Measurements from ENCODE around the gene GPS2. TPM values are rescaled to one million over a fixed set of nuclear protein-coding genes. Genes with fewer than 3 reads are reported as not detected.
A peak's percentile ranks its signal among the peaks of the same experiment; 100 is the strongest.

Gene GPS2
- total RNA-seq, 1 donor from 2014 or later: 56.8 TPM

DNA sequence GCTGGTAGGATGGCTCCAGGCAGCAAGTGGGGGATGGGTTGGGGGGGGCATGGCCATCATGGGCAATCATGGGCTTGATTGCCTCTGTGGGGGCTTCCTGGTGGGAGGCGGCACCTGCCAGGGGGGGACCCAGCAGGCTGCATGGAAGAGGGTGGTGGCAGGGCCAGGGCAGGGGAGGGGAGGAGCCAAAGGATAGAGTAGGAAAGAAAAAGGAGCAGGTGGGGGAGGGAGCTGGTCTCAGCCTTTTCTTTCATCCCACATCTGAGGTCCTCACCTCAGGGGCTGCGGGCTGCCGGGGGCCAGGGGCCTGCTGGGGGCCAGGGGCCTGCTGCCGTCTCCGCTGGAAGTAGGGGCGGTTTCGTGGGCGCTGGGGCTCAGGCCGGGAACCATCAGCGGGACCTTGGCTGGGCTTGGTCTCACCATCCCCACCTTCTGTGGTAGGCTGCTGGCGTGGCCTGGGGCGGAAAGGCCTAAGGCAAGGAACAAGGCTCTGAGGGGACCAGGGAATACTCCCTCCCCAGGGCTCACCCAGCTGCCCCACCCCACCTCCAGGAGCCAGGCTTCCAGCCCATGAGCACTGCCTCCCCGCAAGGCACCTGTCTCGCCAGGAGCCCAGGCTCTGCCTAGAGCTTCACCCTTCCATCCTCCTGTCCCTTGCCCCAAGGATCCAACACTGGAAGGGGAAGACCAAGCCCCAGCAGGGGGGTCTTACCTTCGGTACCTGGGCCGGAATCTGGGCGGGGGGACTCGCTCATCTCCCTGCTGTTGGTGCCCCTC, 25.7 kb downstream of the GPS2 start:
- H3K27ac Mint-ChIP-seq (ENCODE audit: unreplicated experiment): no peak overlapping the region
- H3K4me3 Mint-ChIP-seq (ENCODE audit: unreplicated experiment): no peak overlapping the region
- H3K27me3 Mint-ChIP-seq (ENCODE audit: unreplicated experiment): peaks cover 11% of the 10 kb centered on the region
- TF ChIP-seq CTCF (IDR thresholded peaks at IDR 0.05; ENCODE audit: unreplicated experiment): no peak
- H3K9me3 Mint-ChIP-seq (ENCODE audit: unreplicated experiment): no peaks in the 10 kb centered on the region
- no peaks in the 10 kb centered on the region for H3K36me3 Mint-ChIP-seq (ENCODE audit: low read depth, unreplicated experiment)
- DNase-seq (ENCODE audit: low spot score): no peak
- peaks cover 8% of the 10 kb centered on the region for H3K4me1 Mint-ChIP-seq (ENCODE audit: unreplicated experiment)

DNA sequence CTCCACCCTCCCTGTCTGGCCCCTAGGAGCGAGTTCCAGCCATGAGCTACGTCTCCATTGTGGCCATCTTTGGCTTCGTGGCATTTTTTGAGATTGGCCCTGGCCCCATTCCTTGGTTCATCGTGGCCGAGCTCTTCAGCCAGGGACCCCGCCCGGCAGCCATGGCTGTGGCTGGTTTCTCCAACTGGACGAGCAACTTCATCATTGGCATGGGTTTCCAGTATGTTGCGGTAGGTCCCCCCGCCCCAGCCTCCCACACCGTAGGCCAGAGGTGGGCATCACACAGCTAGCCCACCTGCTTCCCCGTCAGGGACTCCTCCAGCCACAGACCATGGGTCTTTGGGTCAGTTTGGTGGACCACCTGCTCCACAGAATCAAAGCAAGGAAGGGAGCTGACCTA, 29.5 kb downstream of the GPS2 start:
- no peak overlapping the region for H3K4me3 Mint-ChIP-seq (ENCODE audit: unreplicated experiment)
- DNase-seq (ENCODE audit: low spot score): no peak
- no peak for TF ChIP-seq CTCF (IDR thresholded peaks at IDR 0.05; ENCODE audit: unreplicated experiment)
- no peak overlapping the region for H3K27ac Mint-ChIP-seq (ENCODE audit: unreplicated experiment)
- H3K9me3 Mint-ChIP-seq (ENCODE audit: unreplicated experiment): no peaks in the 10 kb centered on the region
- no peaks in the 10 kb centered on the region for H3K36me3 Mint-ChIP-seq (ENCODE audit: low read depth, unreplicated experiment)
- peaks cover 5% of the 10 kb centered on the region for H3K4me1 Mint-ChIP-seq (ENCODE audit: unreplicated experiment)
- peaks cover 9% of the 10 kb centered on the region for H3K27me3 Mint-ChIP-seq (ENCODE audit: unreplicated experiment)

DNA sequence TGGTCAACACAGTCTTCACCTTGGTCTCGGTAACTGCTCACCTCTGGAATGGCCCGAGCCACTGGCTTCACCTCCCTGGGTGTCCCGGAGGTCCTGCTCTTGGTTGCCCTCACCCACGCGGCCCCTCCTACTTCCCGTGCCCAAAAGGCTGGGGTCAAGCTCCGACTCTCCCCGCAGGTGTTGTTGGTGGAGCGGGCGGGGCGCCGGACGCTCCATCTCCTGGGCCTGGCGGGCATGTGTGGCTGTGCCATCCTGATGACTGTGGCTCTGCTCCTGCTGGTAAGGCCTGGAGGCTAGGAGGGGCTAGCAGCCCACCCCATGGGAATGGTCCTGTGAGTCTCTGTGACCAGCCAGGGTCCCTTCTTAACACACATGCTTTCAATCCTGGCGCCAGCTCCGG, 30.2 kb downstream of the GPS2 start:
- H3K27me3 Mint-ChIP-seq (ENCODE audit: unreplicated experiment): peaks cover 14% of the 10 kb centered on the region
- H3K36me3 Mint-ChIP-seq (ENCODE audit: low read depth, unreplicated experiment): no peaks in the 10 kb centered on the region
- no peak for TF ChIP-seq CTCF (IDR thresholded peaks at IDR 0.05; ENCODE audit: unreplicated experiment)
- no peak overlapping the region for H3K4me3 Mint-ChIP-seq (ENCODE audit: unreplicated experiment)
- no peak overlapping the region for H3K27ac Mint-ChIP-seq (ENCODE audit: unreplicated experiment)
- H3K9me3 Mint-ChIP-seq (ENCODE audit: unreplicated experiment): no peaks in the 10 kb centered on the region
- no peak for DNase-seq (ENCODE audit: low spot score)
- peaks cover 11% of the 10 kb centered on the region for H3K4me1 Mint-ChIP-seq (ENCODE audit: unreplicated experiment)

DNA sequence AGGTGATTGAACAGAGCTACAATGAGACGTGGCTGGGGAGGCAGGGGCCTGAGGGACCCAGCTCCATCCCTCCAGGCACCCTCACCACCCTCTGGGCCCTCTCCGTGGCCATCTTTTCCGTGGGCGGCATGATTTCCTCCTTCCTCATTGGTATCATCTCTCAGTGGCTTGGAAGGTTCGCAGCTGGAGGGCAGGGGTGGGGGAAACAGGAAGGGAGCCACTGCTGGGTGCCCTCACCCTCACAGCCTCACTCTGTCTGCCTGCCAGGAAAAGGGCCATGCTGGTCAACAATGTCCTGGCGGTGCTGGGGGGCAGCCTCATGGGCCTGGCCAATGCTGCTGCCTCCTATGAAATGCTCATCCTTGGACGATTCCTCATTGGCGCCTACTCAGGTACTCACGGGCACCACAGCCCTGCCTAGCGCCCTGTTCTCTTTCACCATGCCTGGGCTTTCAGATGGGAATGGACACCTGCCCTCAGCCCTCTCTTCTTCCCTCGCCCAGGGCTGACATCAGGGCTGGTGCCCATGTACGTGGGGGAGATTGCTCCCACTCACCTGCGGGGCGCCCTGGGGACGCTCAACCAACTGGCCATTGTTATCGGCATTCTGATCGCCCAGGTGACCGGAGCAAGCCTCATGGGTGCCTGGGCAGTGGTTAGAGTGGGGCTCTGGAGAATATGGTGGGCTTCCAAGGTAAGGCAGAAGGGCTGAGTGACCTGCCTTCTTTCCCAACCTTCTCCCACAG, 31.5 kb downstream of the GPS2 start:
- H3K27ac Mint-ChIP-seq (ENCODE audit: unreplicated experiment): no peak overlapping the region
- peak overlapping the region; percentile 37 for H3K4me3 Mint-ChIP-seq (ENCODE audit: unreplicated experiment)
- no peak for DNase-seq (ENCODE audit: low spot score)
- H3K4me1 Mint-ChIP-seq (ENCODE audit: unreplicated experiment): peaks cover 15% of the 10 kb centered on the region
- peaks cover 14% of the 10 kb centered on the region for H3K27me3 Mint-ChIP-seq (ENCODE audit: unreplicated experiment)
- TF ChIP-seq CTCF (IDR thresholded peaks at IDR 0.05; ENCODE audit: unreplicated experiment): no peak
- no peaks in the 10 kb centered on the region for H3K36me3 Mint-ChIP-seq (ENCODE audit: low read depth, unreplicated experiment)
- H3K9me3 Mint-ChIP-seq (ENCODE audit: unreplicated experiment): no peaks in the 10 kb centered on the region

All from endothelial cell (in vitro differentiated cells).